ENCODE measurements around the gene SPIRE1.
"Not testable (repeated sequence)": the region's sequence is repeated elsewhere in the genome, so short reads cannot be mapped to it uniquely, and the experiment has no call there.

SPIRE1 gene

GRCh38 chr18:12551943-12552878 lies 105.7 kb downstream of the SPIRE1 start:
- DNase-seq: not testable (repeated sequence)

- DNase-seq: not testable (repeated sequence)
Measured at GRCh38 chr18:12551466-12551865, 106.4 kb downstream of the SPIRE1 start.

- no peak for DNase-seq
Measured at GRCh38 chr18:12543697-12544096, 114.2 kb downstream of the SPIRE1 start.

GRCh38 chr18:12540751-12541150 lies 117.2 kb downstream of the SPIRE1 start:
- DNase-seq: no peak

GRCh38 chr18:12539158-12539557 lies 118.7 kb downstream of the SPIRE1 start:
- DNase-seq: not testable (repeated sequence)

- DNase-seq: no peak
Measured at GRCh38 chr18:12534820-12535219, 123.1 kb downstream of the SPIRE1 start.

- DNase-seq: no peak
Measured at GRCh38 chr18:12532661-12533060, 125.2 kb downstream of the SPIRE1 start.

GRCh38 chr18:12531749-12532148 lies 126.2 kb downstream of the SPIRE1 start:
- no peak for DNase-seq

- no peak for DNase-seq
Measured at GRCh38 chr18:12520442-12520992, 137.4 kb downstream of the SPIRE1 start.

- DNase-seq: no peak
Measured at GRCh38 chr18:12518832-12519531, 138.9 kb downstream of the SPIRE1 start.

GRCh38 chr18:12518326-12518725 lies 139.6 kb downstream of the SPIRE1 start:
- DNase-seq: no peak

- DNase-seq: no peak
Measured at GRCh38 chr18:12517142-12517825, 140.6 kb downstream of the SPIRE1 start.

- DNase-seq: no peak
Measured at GRCh38 chr18:12516049-12516630, 141.8 kb downstream of the SPIRE1 start.

- no peak for DNase-seq
Measured at GRCh38 chr18:12515550-12515949, 142.4 kb downstream of the SPIRE1 start.

GRCh38 chr18:12507007-12507406 lies 150.9 kb downstream of the SPIRE1 start:
- no peak for DNase-seq

GRCh38 chr18:12500986-12501385 lies 156.9 kb downstream of the SPIRE1 start:
- no peak for DNase-seq

GRCh38 chr18:12497839-12498238 lies 160.1 kb downstream of the SPIRE1 start:
- DNase-seq: no peak

- DNase-seq: no peak
Measured at GRCh38 chr18:12497296-12497695, 160.6 kb downstream of the SPIRE1 start.

GRCh38 chr18:12492907-12493306 lies 165.0 kb downstream of the SPIRE1 start:
- DNase-seq: no peak

- DNase-seq: no peak
Measured at GRCh38 chr18:12491611-12492435, 166.1 kb downstream of the SPIRE1 start.

- DNase-seq: no peak
Measured at GRCh38 chr18:12485479-12486105, 172.3 kb downstream of the SPIRE1 start.

All from activated naive CD4-positive, alpha-beta T cell treated with Interleukin-2 at 50 U/mL for 16 hours (primary cell).